Left ventricle myocardium inferior (tissue), 1 donor: ENCODE data around the gene OR8B8. TPM values are rescaled to one million over a fixed set of nuclear protein-coding genes. Genes with fewer than 3 reads are reported as not detected.

ENCODE experiments used
- DNase-seq: peaks from one replicate; pipeline ENCODE4 v3.0.0-alpha.2; 2020
- H3K27ac ChIP-seq: fragments of 200-600 bp; replicated peaks from 2 replicates; pipeline ENCODE4 v1.8.0; 2021
- H3K27me3 ChIP-seq: fragments of 200-600 bp; 2 replicates; pipeline ENCODE4 v1.8.0; 2021; ENCODE audit warnings: low read depth
- H3K36me3 ChIP-seq: fragments of 200-600 bp; 2 replicates; pipeline ENCODE4 v1.8.0; 2021
- H3K4me1 ChIP-seq: fragments of 200-600 bp; 2 replicates; pipeline ENCODE4 v1.8.0; 2021
- H3K4me3 ChIP-seq: fragments of 200-600 bp; 2 replicates; pipeline ENCODE4 v1.8.0; 2021; ENCODE audit warnings: mild to moderate bottlenecking, moderate library complexity
- H3K9me3 ChIP-seq: fragments of 200-600 bp; replicated peaks from 2 replicates; pipeline ENCODE4 v1.8.0; 2021
- CTCF ChIP-seq: fragments of 200-600 bp; IDR thresholded peaks from 2 replicates; pipeline ENCODE4 v1.8.0; 2021; ENCODE audit warnings: antibody characterized with exemption, mild to moderate bottlenecking, borderline replicate concordance
- intact Hi-C: fragments of 100-400 bp; cut with micrococcal nuclease; formaldehyde crosslinking; loops from one replicate; pipeline ENCODE4 v1.11.0; 2022
- total RNA-seq: library from RNA; stranded (reverse); fragmentation: NEBNext Ultra II Directional; extraction: Animal tissue kit (Norgen Biotek cat#: 25700); gene quantifications from one replicate; pipeline ENCODE4 v1.2.1, GENCODE V29; 2021
- donor health status: DM: no; HTN: yes; CAD: no; lungs with severe emphysema.

The OR8B8 gene
- total RNA-seq, 1 donor from 2014 or later: not detected

- Histone ChIP-seq H3K27ac (no peak overlapping the region), H3K36me3 (no peaks in the 10 kb centered on the region), H3K9me3 (no peaks in the 10 kb centered on the region), H3K4me3 (no peak overlapping the region), H3K27me3 (peaks cover 14% of the 10 kb centered on the region), H3K4me1 (no peaks in the 10 kb centered on the region)
- no peak for DNase-seq
- intact Hi-C loops: no loop called here
- TF ChIP-seq CTCF: no peak
Observed at GRCh38 chr11:124441519-124441918, 4.0 kb downstream of the OR8B8 start.

GRCh38 chr11:124441081-124441480 is 4.4 kb downstream of the OR8B8 start:
- no peaks in the 10 kb centered on the region for H3K9me3 ChIP-seq
- TF ChIP-seq CTCF: no peak
- intact Hi-C loops: no loop called here
- peaks cover 18% of the 10 kb centered on the region for H3K27me3 ChIP-seq
- H3K4me1 ChIP-seq: no peaks in the 10 kb centered on the region
- no peak overlapping the region for H3K4me3 ChIP-seq
- H3K36me3 ChIP-seq: no peaks in the 10 kb centered on the region
- no peak for DNase-seq
- no peak overlapping the region for H3K27ac ChIP-seq

- Histone ChIP-seq H3K27me3 (peaks cover 23% of the 10 kb centered on the region), H3K4me1 (no peaks in the 10 kb centered on the region), H3K27ac (no peak overlapping the region), H3K36me3 (no peaks in the 10 kb centered on the region), H3K9me3 (no peaks in the 10 kb centered on the region), H3K4me3 (no peak overlapping the region)
- no peak for TF ChIP-seq CTCF
- intact Hi-C loops: no loop called here
- no peak for DNase-seq
Observed at GRCh38 chr11:124440608-124441007, 4.9 kb downstream of the OR8B8 start.

GRCh38 chr11:124434699-124435098 is 10.8 kb downstream of the OR8B8 start:
- intact Hi-C loops: no loop called here
- TF ChIP-seq CTCF: no peak
- Histone ChIP-seq H3K27me3 (peaks cover 19% of the 10 kb centered on the region), H3K9me3 (peaks cover 9% of the 10 kb centered on the region), H3K4me1 (no peaks in the 10 kb centered on the region), H3K4me3 (no peak overlapping the region), H3K36me3 (no peaks in the 10 kb centered on the region), H3K27ac (no peak overlapping the region)
- no peak for DNase-seq

GRCh38 chr11:124429599-124429998 is 15.9 kb downstream of the OR8B8 start:
- DNase-seq: no peak
- H3K4me1 ChIP-seq: no peaks in the 10 kb centered on the region
- no peak for TF ChIP-seq CTCF
- H3K27ac ChIP-seq: no peak overlapping the region
- H3K4me3 ChIP-seq: no peak overlapping the region
- H3K36me3 ChIP-seq: no peaks in the 10 kb centered on the region
- intact Hi-C loops: no loop called here
- no peaks in the 10 kb centered on the region for H3K27me3 ChIP-seq
- peaks cover 22% of the 10 kb centered on the region for H3K9me3 ChIP-seq

GRCh38 chr11:124424384-124424921 is 21.0 kb downstream of the OR8B8 start, which contains the start of gene OR8B4:
Gene OR8B4, minus strand, starts transcription at chr11:124424871. Its CDS starts 0 bp downstream, at chr11:124424871.
- H3K27ac ChIP-seq: no peak within 1 kb of the TSS
- H3K36me3 ChIP-seq: no peaks in the 10 kb centered on the region
- no peak within 1 kb of the TSS for H3K4me3 ChIP-seq
- TF ChIP-seq CTCF: no peak
- H3K4me1 ChIP-seq: no peaks in the 10 kb centered on the region
- H3K27me3 ChIP-seq: peaks cover 20% of the 10 kb centered on the region
- DNase-seq: no peak
- peaks cover 11% of the 10 kb centered on the region for H3K9me3 ChIP-seq
- intact Hi-C loops: no loop called here
